HG03159 (cell line): ENCODE results near the gene UTS2B.

Experiments
- ATAC-seq: cut with Tn5 transposase; IDR thresholded peaks from one replicate; pipeline ENCODE4 v1.9.1; 2021; ENCODE audit warnings: mild to moderate bottlenecking, moderate library complexity; ENCODE audit not compliant: unreplicated experiment

Gene UTS2B

GRCh38 chr3:191244242-191244867 lies 86.0 kb downstream of the UTS2B start:
- ATAC-seq, result peak; percentile 51

GRCh38 chr3:191240486-191240885 lies 89.8 kb downstream of the UTS2B start:
- no peak for ATAC-seq

GRCh38 chr3:191239407-191240031 lies 90.8 kb downstream of the UTS2B start:
- no peak for ATAC-seq

- no peak for ATAC-seq
These were observed 92.0 kb downstream of the UTS2B start for GRCh38 chr3:191238321-191238817.

GRCh38 chr3:191237047-191237882 lies 93.1 kb downstream of the UTS2B start:
- no peak for ATAC-seq

GRCh38 chr3:191236646-191237045 lies 93.7 kb downstream of the UTS2B start:
- ATAC-seq, result no peak

GRCh38 chr3:191235331-191236314 lies 94.7 kb downstream of the UTS2B start:
- ATAC-seq, result peak; percentile 100

GRCh38 chr3:191234216-191234615 lies 96.1 kb downstream of the UTS2B start:
- no peak for ATAC-seq

- ATAC-seq, result no peak
These were observed 102.8 kb downstream of the UTS2B start for GRCh38 chr3:191227541-191227940.

- ATAC-seq, result no peak
These were observed 108.7 kb downstream of the UTS2B start for GRCh38 chr3:191221638-191222037.

GRCh38 chr3:191220908-191221307 lies 109.4 kb downstream of the UTS2B start:
- ATAC-seq, result no peak

- no peak for ATAC-seq
These were observed 113.0 kb downstream of the UTS2B start for GRCh38 chr3:191217301-191217700.
